K562 (cell line): Measurements from ENCODE around the gene RBM22. TPM values are rescaled to one million over a fixed set of nuclear protein-coding genes. Genes with fewer than 3 reads are reported as not detected.

ENCODE experiments used
- ARID2 ChIP-seq: fragments of 450-650 bp; IDR thresholded peaks from 2 replicates; pipeline ENCODE4 v1.6.1; 2017; ENCODE audit warnings: antibody characterized with exemption, mild to moderate bottlenecking
- CCAR2 ChIP-seq: fragments of 200-400 bp; formaldehyde crosslinking; IDR thresholded peaks from 2 replicates; pipeline ENCODE4 v1.6.1; 2017; ENCODE audit warnings: mild to moderate bottlenecking, low read depth, low read length
- CSDE1 ChIP-seq, 2 experiments: fragments of 450-650 bp; IDR thresholded peaks; 2 replicates each; pipeline ENCODE4 v1.6.1; 2016; ENCODE audit warnings: mild to moderate bottlenecking in 1 of 2
- E2F4 ChIP-seq: sonication (generic); formaldehyde crosslinking; IDR thresholded peaks from 2 replicates; pipeline ENCODE4 v1.8.0; 2022; ENCODE audit warnings: mild to moderate bottlenecking, low read depth, missing genetic modification reagents
- FOXP1 ChIP-seq: sonication (generic); formaldehyde crosslinking; IDR thresholded peaks from 2 replicates; pipeline ENCODE4 v1.8.0; 2022; ENCODE audit warnings: mild to moderate bottlenecking, missing genetic modification reagents
- GATAD2B ChIP-seq: fragments of 450-650 bp; IDR thresholded peaks from 2 replicates; pipeline ENCODE4 v1.6.1; 2017; ENCODE audit warnings: mild to moderate bottlenecking, borderline replicate concordance
- L3MBTL2 ChIP-seq: fragments of 450-650 bp; IDR thresholded peaks from 2 replicates; pipeline ENCODE4 v1.6.1; 2016; ENCODE audit warnings: mild to moderate bottlenecking, moderate library complexity
- NFRKB ChIP-seq: fragments of 450-650 bp; IDR thresholded peaks from 2 replicates; pipeline ENCODE4 v1.6.1; 2016; ENCODE audit warnings: low read depth
- PHF8 ChIP-seq: fragments of 200-600 bp; sonication (generic); IDR thresholded peaks from 2 replicates; pipeline ENCODE4 v1.6.1; 2012; ENCODE audit warnings: mixed run types, mild to moderate bottlenecking, inconsistent platforms, low read length, moderate library complexity, borderline replicate concordance
- RAD51 ChIP-seq: fragments of 450-650 bp; IDR thresholded peaks from 2 replicates; pipeline ENCODE4 v1.7.1; 2016; ENCODE audit warnings: low read depth, mild to moderate bottlenecking, borderline replicate concordance
- RBFOX2 ChIP-seq: fragments of 200-400 bp; formaldehyde crosslinking; IDR thresholded peaks from 2 replicates; pipeline ENCODE4 v1.6.1; 2017; ENCODE audit warnings: low read depth, mild to moderate bottlenecking, low read length, moderate library complexity
- SNIP1 ChIP-seq: fragments of 450-650 bp; IDR thresholded peaks from 2 replicates; pipeline ENCODE4 v1.7.1; 2017; ENCODE audit warnings: low read depth, mild to moderate bottlenecking
- USF1 ChIP-seq: sonication (generic); formaldehyde crosslinking; IDR thresholded peaks from 2 replicates; pipeline ENCODE4 v1.9.0; 2022; ENCODE audit warnings: mild to moderate bottlenecking, missing genetic modification reagents
- VEZF1 ChIP-seq: fragments of 200-800 bp; sonication (Bioruptor generic); IDR thresholded peaks from 2 replicates; pipeline ENCODE4 v1.6.1; 2017; ENCODE audit warnings: missing genetic modification characterization, missing compliant biosample characterization
- ZBTB7A ChIP-seq: IDR thresholded peaks from 2 replicates; pipeline ENCODE4 v1.6.1; 2011; ENCODE audit warnings: low read depth, mild to moderate bottlenecking, low read length, moderate library complexity, borderline replicate concordance; ENCODE audit not compliant: control insufficient read depth
- ZFX ChIP-seq: sonication (generic); formaldehyde crosslinking; IDR thresholded peaks from 2 replicates; pipeline ENCODE4 v1.8.0; 2022; ENCODE audit warnings: mild to moderate bottlenecking, missing genetic modification reagents, moderate library complexity
- ZNF232 ChIP-seq: sonication (generic); formaldehyde crosslinking; IDR thresholded peaks from 2 replicates; pipeline ENCODE4 v1.8.0; 2022; ENCODE audit warnings: mild to moderate bottlenecking, missing genetic modification reagents
- polyA plus RNA-seq, 8 experiments: library from polyadenylated mRNA; depleted of rRNA in 4 of 8; stranded (reverse) in 5 of 8; unstranded in 3 of 8; fragments of >200 nt; fragmentation: Nextera tagmentation in 2 of 8; fragmentation: Illumina TruSeq in 1 of 8; extraction: Ambion mirVana in 2 of 8; extraction: Trizol in 1 of 8; gene quantifications; 2 replicates each; pipeline versions ENCODE4 v1.2.1 to v1.2.3, GENCODE V29; 2011 to 2014; ENCODE audit warnings: inconsistent platforms in 1 of 8, missing spikeins in 1 of 8
- total RNA-seq, 7 experiments: library from RNA; depleted of rRNA in 6 of 7; stranded (reverse); fragments of >200 nt in 6 of 7; fragmentation: Illumina TruSeq in 2 of 7; extraction: Trizol in 2 of 7; gene quantifications; 2 replicates each; pipeline versions ENCODE4 v1.2.1 to v1.2.3, GENCODE V29; 2011 to 2021; ENCODE audit warnings: low replicate concordance in 1 of 7
- TF ChIP-seq, protein P1 (sequence below): IDR thresholded peaks from 2 replicates; pipeline ENCODE4 v1.6.1; 2011; ENCODE audit not compliant: insufficient read length; ENCODE audit errors: extremely low read depth
- TF ChIP-seq, protein P2 (sequence below): fragments of 200-800 bp; sonication (Bioruptor generic); IDR thresholded peaks from 2 replicates; pipeline ENCODE4 v1.6.1; 2017; ENCODE audit warnings: missing genetic modification characterization, missing compliant biosample characterization
- TF ChIP-seq, protein P3 (sequence below): sonication (generic); formaldehyde crosslinking; IDR thresholded peaks from 2 replicates; pipeline ENCODE4 v1.8.0; 2022; ENCODE audit warnings: mild to moderate bottlenecking, missing genetic modification reagents

The RBM22 gene
- total and polyA plus RNA-seq, 9 of the 15 experiments (the other 6 are each of a cell fraction or from before 2014, with no cell fraction given), result 31.3 to 82.2 (median 44.8) TPM

GRCh38 chr5:150656191-150657132, 44.4 kb downstream of the RBM22 start (continued):
- TF ChIP-seq NFRKB, result no peak
- TF ChIP-seq CCAR2, result no peak
- no peak for TF ChIP-seq CSDE1 (IDR thresholded peaks at IDR 0.05)
- TF ChIP-seq SNIP1, result no peak
- TF ChIP-seq, protein P1, sequence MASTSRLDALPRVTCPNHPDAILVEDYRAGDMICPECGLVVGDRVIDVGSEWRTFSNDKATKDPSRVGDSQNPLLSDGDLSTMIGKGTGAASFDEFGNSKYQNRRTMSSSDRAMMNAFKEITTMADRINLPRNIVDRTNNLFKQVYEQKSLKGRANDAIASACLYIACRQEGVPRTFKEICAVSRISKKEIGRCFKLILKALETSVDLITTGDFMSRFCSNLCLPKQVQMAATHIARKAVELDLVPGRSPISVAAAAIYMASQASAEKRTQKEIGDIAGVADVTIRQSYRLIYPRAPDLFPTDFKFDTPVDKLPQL, result no peak
- TF ChIP-seq, protein P2, sequence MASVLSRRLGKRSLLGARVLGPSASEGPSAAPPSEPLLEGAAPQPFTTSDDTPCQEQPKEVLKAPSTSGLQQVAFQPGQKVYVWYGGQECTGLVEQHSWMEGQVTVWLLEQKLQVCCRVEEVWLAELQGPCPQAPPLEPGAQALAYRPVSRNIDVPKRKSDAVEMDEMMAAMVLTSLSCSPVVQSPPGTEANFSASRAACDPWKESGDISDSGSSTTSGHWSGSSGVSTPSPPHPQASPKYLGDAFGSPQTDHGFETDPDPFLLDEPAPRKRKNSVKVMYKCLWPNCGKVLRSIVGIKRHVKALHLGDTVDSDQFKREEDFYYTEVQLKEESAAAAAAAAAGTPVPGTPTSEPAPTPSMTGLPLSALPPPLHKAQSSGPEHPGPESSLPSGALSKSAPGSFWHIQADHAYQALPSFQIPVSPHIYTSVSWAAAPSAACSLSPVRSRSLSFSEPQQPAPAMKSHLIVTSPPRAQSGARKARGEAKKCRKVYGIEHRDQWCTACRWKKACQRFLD (CRISPR knock-in tag), result peak; percentile 41; the same call in 1 of the 2 replicates
- TF ChIP-seq FOXP1 (CRISPR knock-in tag), result peak; percentile 31; the same call in 1 of the 2 replicates
- TF ChIP-seq PHF8, result peak; percentile 46; the same call in 1 of the 2 replicates
- no peak for TF ChIP-seq GATAD2B
- peak; percentile 20; the same call in 1 of the 2 replicates for TF ChIP-seq E2F4 (CRISPR knock-in tag)
- TF ChIP-seq, protein P3, sequence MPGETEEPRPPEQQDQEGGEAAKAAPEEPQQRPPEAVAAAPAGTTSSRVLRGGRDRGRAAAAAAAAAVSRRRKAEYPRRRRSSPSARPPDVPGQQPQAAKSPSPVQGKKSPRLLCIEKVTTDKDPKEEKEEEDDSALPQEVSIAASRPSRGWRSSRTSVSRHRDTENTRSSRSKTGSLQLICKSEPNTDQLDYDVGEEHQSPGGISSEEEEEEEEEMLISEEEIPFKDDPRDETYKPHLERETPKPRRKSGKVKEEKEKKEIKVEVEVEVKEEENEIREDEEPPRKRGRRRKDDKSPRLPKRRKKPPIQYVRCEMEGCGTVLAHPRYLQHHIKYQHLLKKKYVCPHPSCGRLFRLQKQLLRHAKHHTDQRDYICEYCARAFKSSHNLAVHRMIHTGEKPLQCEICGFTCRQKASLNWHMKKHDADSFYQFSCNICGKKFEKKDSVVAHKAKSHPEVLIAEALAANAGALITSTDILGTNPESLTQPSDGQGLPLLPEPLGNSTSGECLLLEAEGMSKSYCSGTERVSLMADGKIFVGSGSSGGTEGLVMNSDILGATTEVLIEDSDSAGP, result no peak
- TF ChIP-seq L3MBTL2, result peak; percentile 80
- TF ChIP-seq RBFOX2, result peak; percentile 69
- no peak for TF ChIP-seq RAD51
- peak; percentile 94; the same call in 1 of the 2 replicates for TF ChIP-seq ZBTB7A
- TF ChIP-seq USF1 (CRISPR knock-in tag), result no peak
- peak; percentile 99 for TF ChIP-seq VEZF1
- TF ChIP-seq ARID2, result 0 out of 2 replicates have a peak, but pooled peaks have one; percentile 44
- TF ChIP-seq ZFX, result peak; percentile 58
- no peak for TF ChIP-seq ZNF232 (CRISPR knock-in tag)
